PC-9 (cell line): Measurements from ENCODE around the gene RHOB. TPM values are rescaled to one million over a fixed set of nuclear protein-coding genes. Genes with fewer than 3 reads are reported as not detected.

Experiments
- BruUV-seq: library from RNA; stranded (reverse); fragments of 400-500 nt; replicated peaks from 2 replicates; lab custom pipeline; 2021; lab: Mats Ljungman, UMichigan
- CTCF ChIA-PET: fragments of 300-600 bp; sonication (Branson Sonifier 250); formaldehyde crosslinking; loops from one replicate; lab custom pipeline; 2022; ENCODE audit warnings: antibody characterized with exemption; lab: Charles Lee
- POLR2A ChIA-PET: fragments of 300-600 bp; sonication (Branson Sonifier 250); formaldehyde crosslinking; loops from one replicate; lab custom pipeline; 2022; ENCODE audit warnings: antibody characterized with exemption; ENCODE audit not compliant: unreplicated experiment; lab: Charles Lee
- DNase-seq, 2 experiments: peaks; one replicate each; pipeline versions ENCODE4 v3.0.0 to v3.0.0-alpha.2; 2015 to 2022; ENCODE audit warnings: mixed read lengths in 1 of 2
- H2AFZ ChIP-seq: fragments of 200-600 bp; sonication (generic); 2 replicates; pipeline ENCODE4 v1.8.1; 2017; ENCODE audit warnings: antibody characterized with exemption
- H3F3A ChIP-seq: fragments of 200-600 bp; sonication (generic); 2 replicates; pipeline ENCODE4 v1.8.1; 2017; ENCODE audit warnings: antibody characterized with exemption, mild to moderate bottlenecking, low read depth; ENCODE audit not compliant: insufficient read depth
- H3K27ac ChIP-seq: fragments of 200-600 bp; sonication (generic); 2 replicates; pipeline ENCODE4 v1.6.1; 2016; ENCODE audit warnings: mixed run types
- H3K27me3 ChIP-seq: fragments of 200-600 bp; sonication (generic); 2 replicates; pipeline ENCODE4 v1.6.1; 2016; ENCODE audit warnings: low read depth, mixed run types; ENCODE audit not compliant: insufficient read depth
- H3K36me3 ChIP-seq: fragments of 200-600 bp; sonication (generic); 2 replicates; pipeline ENCODE4 v1.6.1; 2016; ENCODE audit warnings: low read depth, mixed run types
- H3K4me1 ChIP-seq: fragments of 200-600 bp; sonication (generic); replicated peaks from 2 replicates; pipeline ENCODE4 v1.6.1; 2016; ENCODE audit warnings: mixed run types; ENCODE audit not compliant: insufficient read depth
- H3K4me2 ChIP-seq: fragments of 200-600 bp; sonication (generic); 2 replicates; pipeline ENCODE4 v1.6.1; 2017; ENCODE audit warnings: mixed run types
- H3K4me3 ChIP-seq: fragments of 200-600 bp; sonication (generic); 2 replicates; pipeline ENCODE4 v1.6.1; 2016; ENCODE audit warnings: mixed run types
- H3K79me2 ChIP-seq: fragments of 200-600 bp; sonication (generic); 2 replicates; pipeline ENCODE4 v1.6.1; 2017; ENCODE audit warnings: low read depth, mixed run types
- H3K9me2 ChIP-seq: fragments of 200-600 bp; sonication (generic); 2 replicates; pipeline ENCODE4 v1.8.1; 2017; ENCODE audit warnings: mild to moderate bottlenecking; ENCODE audit not compliant: insufficient read depth
- H3K9me3 ChIP-seq: fragments of 200-600 bp; sonication (generic); 2 replicates; pipeline ENCODE4 v1.8.1; 2016; ENCODE audit warnings: low read depth; ENCODE audit not compliant: insufficient read depth
- H4K20me1 ChIP-seq: fragments of 200-600 bp; sonication (generic); 2 replicates; pipeline ENCODE4 v1.8.1; 2017; ENCODE audit not compliant: insufficient read depth
- CTCF ChIP-seq: fragments of 200-600 bp; sonication (generic); conservative IDR thresholded peaks from 2 replicates; pipeline ENCODE4 v1.6.1; 2017; ENCODE audit warnings: mixed run types, antibody characterized with exemption, mild to moderate bottlenecking, moderate library complexity
- EZH2 ChIP-seq: fragments of 200-600 bp; sonication (generic); IDR thresholded peaks from 2 replicates; pipeline ENCODE4 v1.8.0; 2017; ENCODE audit warnings: antibody characterized with exemption, low read depth
- intact Hi-C: fragments of 100-400 bp; cut with micrococcal nuclease; formaldehyde crosslinking; loops from one replicate; pipeline ENCODE4 v1.10.0; 2022; ENCODE audit not compliant: unreplicated experiment
- total RNA-seq: library from RNA; stranded (reverse); gene quantifications from 2 replicates; pipeline ENCODE4 v1.2.3, GENCODE V29; 2021

The RHOB gene
- total RNA-seq, 1 experiment from 2014 or later: 39.3 TPM

GRCh38 chr2:20484810-20485611, 38.1 kb downstream of the RHOB start:
- H3K79me2 ChIP-seq: no peaks in the 10 kb centered on the region
- no peaks in the 10 kb centered on the region for H4K20me1 ChIP-seq
- no peak for DNase-seq
- H3K27me3 ChIP-seq: no peaks in the 10 kb centered on the region
- H3K4me1 ChIP-seq: peaks cover 19% of the 10 kb centered on the region
- H3K36me3 ChIP-seq: no peaks in the 10 kb centered on the region
- TF ChIP-seq EZH2 (no peak), CTCF (no peak)
- H3F3A ChIP-seq: peaks cover 8% of the 10 kb centered on the region; the same call in 1 of the 2 replicates
- H3K27ac ChIP-seq: no peak overlapping the region
- no peaks in the 10 kb centered on the region for H3K9me2 ChIP-seq
- ChIA-PET CTCF (no interaction called here), POLR2A (no interaction called here)
- no peak overlapping the region for H2AFZ ChIP-seq
- H3K4me2 ChIP-seq: no peak overlapping the region
- no peak overlapping the region for H3K4me3 ChIP-seq
- H3K9me3 ChIP-seq: no peaks in the 10 kb centered on the region
- no TSS peak for BruUV-seq
- intact Hi-C loops: no loop called here

- no peak for DNase-seq
- TF ChIP-seq EZH2 (no peak), CTCF (no peak)
- no peaks in the 10 kb centered on the region for H3K9me3 ChIP-seq
- H4K20me1 ChIP-seq: no peaks in the 10 kb centered on the region
- H3F3A ChIP-seq: peaks cover 8% of the 10 kb centered on the region; the same call in 1 of the 2 replicates
- CTCF ChIA-PET: no interaction called here
- no peaks in the 10 kb centered on the region for H3K9me2 ChIP-seq
- H3K27me3 ChIP-seq: no peaks in the 10 kb centered on the region
- POLR2A ChIA-PET: interaction anchor here (0.7 to 1.2 kb wide), 2 partner anchors 10 to 11 kb away, joined by 3 to 7 read pairs; no protein-coding TSS in a partner anchor
- H3K4me3 ChIP-seq: no peak overlapping the region
- H3K4me1 ChIP-seq: peaks cover 19% of the 10 kb centered on the region
- H3K27ac ChIP-seq: no peak overlapping the region
- no peaks in the 10 kb centered on the region for H3K79me2 ChIP-seq
- no TSS peak for BruUV-seq
- H3K36me3 ChIP-seq: no peaks in the 10 kb centered on the region
- intact Hi-C loops: no loop called here
- H3K4me2 ChIP-seq: no peak overlapping the region
- H2AFZ ChIP-seq: no peak overlapping the region
Observed at GRCh38 chr2:20485612-20486388, 38.9 kb downstream of the RHOB start.

GRCh38 chr2:20486571-20486970, 39.7 kb downstream of the RHOB start:
- H3K36me3 ChIP-seq: no peaks in the 10 kb centered on the region
- no peaks in the 10 kb centered on the region for H3K9me2 ChIP-seq
- H3K4me2 ChIP-seq: no peak overlapping the region
- H3K27me3 ChIP-seq: no peaks in the 10 kb centered on the region
- H3F3A ChIP-seq: peaks cover 8% of the 10 kb centered on the region; the same call in 1 of the 2 replicates
- intact Hi-C loops: no loop called here
- H3K79me2 ChIP-seq: no peaks in the 10 kb centered on the region
- H3K27ac ChIP-seq: no peak overlapping the region
- no peak overlapping the region for H3K4me3 ChIP-seq
- no peaks in the 10 kb centered on the region for H4K20me1 ChIP-seq
- CTCF ChIA-PET: no interaction called here
- POLR2A ChIA-PET: interaction anchor here (0.7 to 1.2 kb wide), 2 partner anchors 10 to 146 kb away, joined by 3 to 7 read pairs; no protein-coding TSS in a partner anchor
- H3K9me3 ChIP-seq: no peaks in the 10 kb centered on the region
- BruUV-seq: no TSS peak
- TF ChIP-seq CTCF (no peak), EZH2 (no peak)
- peaks cover 19% of the 10 kb centered on the region for H3K4me1 ChIP-seq
- no peak overlapping the region for H2AFZ ChIP-seq
- no peak for DNase-seq
